ENCODE measurements around the gene LILRB1. TPM values are rescaled to one million over a fixed set of nuclear protein-coding genes. Genes with fewer than 3 reads are reported as not detected.

LILRB1 gene
- total and polyA plus RNA-seq, 2 donors (not counting 3 experiments of a cell fraction or from before 2014, with no cell fraction given), result not detected

DNA sequence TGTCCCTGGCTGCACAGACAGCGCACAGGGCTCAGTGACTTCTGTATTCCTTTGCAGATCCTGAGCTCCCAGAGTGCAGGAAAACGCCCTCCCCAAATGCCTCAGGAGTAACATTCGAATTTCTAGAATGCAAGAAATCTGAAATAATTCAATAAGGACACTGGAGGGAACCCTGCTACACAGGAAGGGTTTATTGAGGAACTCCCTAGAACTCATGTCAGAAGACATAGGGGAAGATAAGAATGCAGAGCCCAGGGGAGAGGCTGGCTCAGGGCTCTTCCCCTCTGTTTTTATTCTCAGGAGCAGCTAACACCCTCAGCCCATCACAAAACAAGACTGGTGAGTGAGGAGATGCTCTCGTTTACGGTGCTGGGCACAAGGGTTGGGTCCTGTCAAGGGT lies 30.1 kb upstream of the LILRB1 start:
- Histone ChIP-seq H3K79me2 (ENCODE audit: control insufficient read depth, insufficient read depth, low read length) (no peaks in the 10 kb centered on the region), H3K9me1 (replicated peaks; ENCODE audit: control insufficient read depth, extremely low read depth, insufficient read depth, low read length) (no peaks in the 10 kb centered on the region), H3K9ac (replicated peaks; ENCODE audit: extremely low read depth, insufficient read depth, low read length) (no peak overlapping the region), H3K4me3 (replicated peaks in 1 of 3; ENCODE audit: insufficient read depth in 1 of 3, low read depth in 1 of 3, low read length in 3 of 3) (no peak overlapping the region), H2AFZ (ENCODE audit: low read depth, low read length) (no peak overlapping the region), H3K9me3 (replicated peaks; ENCODE audit: control insufficient read depth, insufficient read depth, low read length) (no peaks in the 10 kb centered on the region), H3K4me2 (ENCODE audit: insufficient read depth, low read length) (no peak overlapping the region), H4K20me1 (replicated peaks; ENCODE audit: control insufficient read depth, extremely low read depth, insufficient read depth, low read length) (no peaks in the 10 kb centered on the region), H3K4me1 (ENCODE audit: control insufficient read depth, extremely low read depth, insufficient read depth, low read length) (no peaks in the 10 kb centered on the region), H3K36me3 (ENCODE audit: control insufficient read depth in 2 of 2, extremely low read depth in 1 of 2, insufficient read depth in 2 of 2, low read length in 2 of 2) (no peaks in the 10 kb centered on the region), H3K27me3 (ENCODE audit: control insufficient read depth in 2 of 2, insufficient read depth in 2 of 2, low read length in 2 of 2) (no peaks in the 10 kb centered on the region), H3K27ac (ENCODE audit: insufficient read depth, low read depth, low read length) (no peak overlapping the region)
- FAIRE-seq, result no peak
- ChIA-PET CTCF (interaction anchor here (0.5 kb wide), 1 partner anchor 449 kb away, joined by 3 read pairs; no protein-coding TSS in a partner anchor), POLR2A (no interaction called here)
- DNase-seq (ENCODE audit: low read depth, low spot score), result no peak
- dilution Hi-C loops (cut with MboI; ENCODE audit: extremely low pct_ligation_motif_present, low sequenced_read_pairs) (no loop called here), intact Hi-C loops (cut with micrococcal nuclease) (no loop called here)
- no peak for TF ChIP-seq JUN (IDR thresholded peaks at IDR 0.05; ENCODE audit: borderline replicate concordance, insufficient read depth, insufficient read length, low read depth)
- no peak for TF ChIP-seq POLR2AphosphoS5 (IDR thresholded peaks at IDR 0.05; ENCODE audit: insufficient read depth, low read depth, low read length)
- TF ChIP-seq MYC (IDR thresholded peaks at IDR 0.05; ENCODE audit: low read depth, low read length), result no peak
- TF ChIP-seq GATA2 (IDR thresholded peaks at IDR 0.05; ENCODE audit: insufficient read depth, insufficient read length, low read depth, low read length), result no peak
- TF ChIP-seq, protein P1, sequence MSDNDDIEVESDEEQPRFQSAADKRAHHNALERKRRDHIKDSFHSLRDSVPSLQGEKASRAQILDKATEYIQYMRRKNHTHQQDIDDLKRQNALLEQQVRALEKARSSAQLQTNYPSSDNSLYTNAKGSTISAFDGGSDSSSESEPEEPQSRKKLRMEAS (IDR thresholded peaks at IDR 0.05; ENCODE audit: insufficient read depth, insufficient read length), result no peak
- TF ChIP-seq, protein P2, sequence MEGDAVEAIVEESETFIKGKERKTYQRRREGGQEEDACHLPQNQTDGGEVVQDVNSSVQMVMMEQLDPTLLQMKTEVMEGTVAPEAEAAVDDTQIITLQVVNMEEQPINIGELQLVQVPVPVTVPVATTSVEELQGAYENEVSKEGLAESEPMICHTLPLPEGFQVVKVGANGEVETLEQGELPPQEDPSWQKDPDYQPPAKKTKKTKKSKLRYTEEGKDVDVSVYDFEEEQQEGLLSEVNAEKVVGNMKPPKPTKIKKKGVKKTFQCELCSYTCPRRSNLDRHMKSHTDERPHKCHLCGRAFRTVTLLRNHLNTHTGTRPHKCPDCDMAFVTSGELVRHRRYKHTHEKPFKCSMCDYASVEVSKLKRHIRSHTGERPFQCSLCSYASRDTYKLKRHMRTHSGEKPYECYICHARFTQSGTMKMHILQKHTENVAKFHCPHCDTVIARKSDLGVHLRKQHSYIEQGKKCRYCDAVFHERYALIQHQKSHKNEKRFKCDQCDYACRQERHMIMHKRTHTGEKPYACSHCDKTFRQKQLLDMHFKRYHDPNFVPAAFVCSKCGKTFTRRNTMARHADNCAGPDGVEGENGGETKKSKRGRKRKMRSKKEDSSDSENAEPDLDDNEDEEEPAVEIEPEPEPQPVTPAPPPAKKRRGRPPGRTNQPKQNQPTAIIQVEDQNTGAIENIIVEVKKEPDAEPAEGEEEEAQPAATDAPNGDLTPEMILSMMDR (IDR thresholded peaks at IDR 0.05; ENCODE audit: extremely low read depth in 1 of 2, insufficient read depth in 1 of 2, low read depth in 1 of 2, low read length in 2 of 2), result no peak
- no peak for TF ChIP-seq EZH2 (IDR thresholded peaks at IDR 0.05; ENCODE audit: borderline replicate concordance, low read depth, low read length, severe bottlenecking)
- no peak for TF ChIP-seq POLR2A (IDR thresholded peaks at IDR 0.05; ENCODE audit: low read depth, low read length)
- no peak for TF ChIP-seq FOS (IDR thresholded peaks at IDR 0.05; ENCODE audit: borderline replicate concordance, insufficient read depth, low read length)
- no TSS peak for BruUV-seq (replicated peaks)
